ENCODE measurements around the gene TFDP1. TPM values are rescaled to one million over a fixed set of nuclear protein-coding genes. Genes with fewer than 3 reads are reported as not detected.

The TFDP1 gene
- total RNA-seq, 1 experiment from 2014 or later: 31.4 TPM

- DNase-seq: no peak
- intact Hi-C loops (cut with micrococcal nuclease; ENCODE audit: unreplicated experiment): no loop called here
- CTCF ChIA-PET: no interaction called here
Measured at GRCh38 chr13:113604186-113604585, 19.6 kb downstream of the TFDP1 start.

GRCh38 chr13:113605461-113605860 lies 20.9 kb downstream of the TFDP1 start:
- CTCF ChIA-PET: no interaction called here
- Mint-ChIP-seq H3K4me3 (ENCODE audit: low read depth, unreplicated experiment) (no peak overlapping the region), H3K9me3 (ENCODE audit: low read depth, unreplicated experiment) (no peaks in the 10 kb centered on the region), H3K27me3 (ENCODE audit: unreplicated experiment) (no peaks in the 10 kb centered on the region), H3K36me3 (ENCODE audit: insufficient read depth, unreplicated experiment) (peaks cover 5% of the 10 kb centered on the region), H3K27ac (ENCODE audit: unreplicated experiment) (no peak overlapping the region), H3K4me1 (ENCODE audit: low read depth, unreplicated experiment) (no peaks in the 10 kb centered on the region)
- DNase-seq: no peak
- BruUV-seq (replicated peaks): no TSS peak
- intact Hi-C loops (cut with micrococcal nuclease; ENCODE audit: unreplicated experiment): no loop called here
- TF ChIP-seq CTCF (IDR thresholded peaks at IDR 0.05; ENCODE audit: unreplicated experiment): no peak

More at GRCh38 chr13:113604186-113604585, 19.6 kb downstream of the TFDP1 start:
- no TSS peak for BruUV-seq (replicated peaks)
- H3K4me3 Mint-ChIP-seq (ENCODE audit: low read depth, unreplicated experiment): no peak overlapping the region
- H3K9me3 Mint-ChIP-seq (ENCODE audit: low read depth, unreplicated experiment): no peaks in the 10 kb centered on the region
- no peaks in the 10 kb centered on the region for H3K4me1 Mint-ChIP-seq (ENCODE audit: low read depth, unreplicated experiment)
- H3K27me3 Mint-ChIP-seq (ENCODE audit: unreplicated experiment): no peaks in the 10 kb centered on the region
- no peak overlapping the region for H3K27ac Mint-ChIP-seq (ENCODE audit: unreplicated experiment)
- TF ChIP-seq CTCF (IDR thresholded peaks at IDR 0.05; ENCODE audit: unreplicated experiment): no peak
- H3K36me3 Mint-ChIP-seq (ENCODE audit: insufficient read depth, unreplicated experiment): peaks cover 5% of the 10 kb centered on the region

- Mint-ChIP-seq H3K27ac (ENCODE audit: unreplicated experiment) (no peak overlapping the region), H3K36me3 (ENCODE audit: insufficient read depth, unreplicated experiment) (peaks cover 5% of the 10 kb centered on the region), H3K9me3 (ENCODE audit: low read depth, unreplicated experiment) (no peaks in the 10 kb centered on the region), H3K27me3 (ENCODE audit: unreplicated experiment) (no peaks in the 10 kb centered on the region), H3K4me1 (ENCODE audit: low read depth, unreplicated experiment) (no peaks in the 10 kb centered on the region), H3K4me3 (ENCODE audit: low read depth, unreplicated experiment) (no peak overlapping the region)
- BruUV-seq (replicated peaks): no TSS peak
- no peak for DNase-seq
- CTCF ChIA-PET: no interaction called here
- intact Hi-C loops (cut with micrococcal nuclease; ENCODE audit: unreplicated experiment): no loop called here
- no peak for TF ChIP-seq CTCF (IDR thresholded peaks at IDR 0.05; ENCODE audit: unreplicated experiment)
Measured at GRCh38 chr13:113605866-113606438, 21.4 kb downstream of the TFDP1 start.

GRCh38 chr13:113607056-113607888 lies 22.7 kb downstream of the TFDP1 start:
- CTCF ChIA-PET: no interaction called here
- intact Hi-C loops (cut with micrococcal nuclease; ENCODE audit: unreplicated experiment): no loop called here
- Mint-ChIP-seq H3K9me3 (ENCODE audit: low read depth, unreplicated experiment) (no peaks in the 10 kb centered on the region), H3K27me3 (ENCODE audit: unreplicated experiment) (no peaks in the 10 kb centered on the region), H3K4me3 (ENCODE audit: low read depth, unreplicated experiment) (no peak overlapping the region), H3K4me1 (ENCODE audit: low read depth, unreplicated experiment) (no peaks in the 10 kb centered on the region), H3K27ac (ENCODE audit: unreplicated experiment) (no peak overlapping the region), H3K36me3 (ENCODE audit: insufficient read depth, unreplicated experiment) (peaks cover 5% of the 10 kb centered on the region)
- BruUV-seq (replicated peaks): no TSS peak
- TF ChIP-seq CTCF (IDR thresholded peaks at IDR 0.05; ENCODE audit: unreplicated experiment): no peak
- DNase-seq: no peak

Measured in Calu3 (cell line).